DND-41 (cell line): ENCODE measurements around the gene FMNL3.

Experiments used
- ATAC-seq: fragments of 200-7000 bp; cut with Tn5 transposase; 3 replicates; pipeline ENCODE4 v1.9.1; 2021; ENCODE audit warnings: low read depth; ENCODE audit not compliant: insufficient read depth
- DNase-seq: peaks from one replicate; pipeline ENCODE4 v3.0.0-alpha.2; 2020
- H2AFZ ChIP-seq: 2 replicates; pipeline ENCODE4 v1.6.0; 2012; ENCODE audit warnings: low read depth, low read length
- H3K27ac ChIP-seq: 2 replicates; pipeline ENCODE4 v1.5.1; 2012; ENCODE audit warnings: low read length, inconsistent platforms
- H3K27me3 ChIP-seq: fragments of 200-600 bp; sonication (generic); 2 replicates; pipeline ENCODE4 v1.6.0; 2012; ENCODE audit warnings: low read length, mild to moderate bottlenecking, inconsistent platforms; ENCODE audit not compliant: insufficient read depth, poor library complexity
- H3K36me3 ChIP-seq: 2 replicates; pipeline ENCODE4 v1.5.1; 2012; ENCODE audit warnings: low read length, inconsistent platforms; ENCODE audit not compliant: insufficient read depth
- H3K4me1 ChIP-seq: 2 replicates; pipeline ENCODE4 v1.5.1; 2012; ENCODE audit warnings: mild to moderate bottlenecking, low read length; ENCODE audit not compliant: insufficient read depth
- H3K4me2 ChIP-seq: 2 replicates; pipeline ENCODE4 v1.6.0; 2012; ENCODE audit warnings: mild to moderate bottlenecking, moderate library complexity, low read length, inconsistent platforms; ENCODE audit not compliant: insufficient read depth
- H3K4me3 ChIP-seq, 2 experiments: fragments of 200-600 bp in 1 of 2; shearing (Covaris generic) in 1 of 2; 2 replicates each; pipeline ENCODE4 v1.5.1; 2012 to 2016; ENCODE audit warnings: inconsistent platforms in 2 of 2, low read length in 2 of 2, mild to moderate bottlenecking in 2 of 2, low read depth in 1 of 2, moderate library complexity in 1 of 2
- H3K79me2 ChIP-seq: 2 replicates; pipeline ENCODE4 v1.6.0; 2012; ENCODE audit warnings: low read length, inconsistent platforms; ENCODE audit not compliant: insufficient read depth
- H3K9ac ChIP-seq: 2 replicates; pipeline ENCODE4 v1.6.0; 2012; ENCODE audit warnings: low read depth, mild to moderate bottlenecking, inconsistent platforms, low read length, moderate library complexity
- H3K9me3 ChIP-seq: 2 replicates; pipeline ENCODE4 v1.5.1; 2012; ENCODE audit warnings: low read length, moderate library complexity, mild to moderate bottlenecking, inconsistent platforms; ENCODE audit not compliant: insufficient read depth, severe bottlenecking
- H4K20me1 ChIP-seq: 2 replicates; pipeline ENCODE4 v1.6.0; 2012; ENCODE audit warnings: low read length; ENCODE audit not compliant: insufficient read depth
- CTCF ChIP-seq: IDR thresholded peaks from 2 replicates; pipeline ENCODE4 v1.5.1; 2012; ENCODE audit warnings: borderline replicate concordance, low read length, moderate library complexity, mild to moderate bottlenecking; ENCODE audit not compliant: poor library complexity, severe bottlenecking; ENCODE audit errors: extremely low read depth
- EZH2 ChIP-seq: IDR thresholded peaks from 3 replicates; pipeline ENCODE4 v1.6.1; 2012; ENCODE audit warnings: borderline replicate concordance, low read depth, mild to moderate bottlenecking, moderate library complexity, low read length, inconsistent platforms; ENCODE audit not compliant: severe bottlenecking

The FMNL3 gene

GRCh38 chr12:49649892-49650291 is 57.3 kb downstream of the FMNL3 start:
- Histone ChIP-seq H3K36me3 (peaks cover 79% of the 10 kb centered on the region), H3K9ac (no peak overlapping the region), H3K9me3 (no peaks in the 10 kb centered on the region), H3K4me1 (peaks cover 3% of the 10 kb centered on the region), H3K4me3 (no peak overlapping the region), H3K4me2 (no peak overlapping the region), H3K27ac (no peak overlapping the region), H3K27me3 (no peaks in the 10 kb centered on the region), H2AFZ (no peak overlapping the region), H3K79me2 (no peaks in the 10 kb centered on the region), H4K20me1 (no peaks in the 10 kb centered on the region)
- DNase-seq (no peak), ATAC-seq (no peak)
- TF ChIP-seq CTCF (no peak), EZH2 (no peak)

DNA sequence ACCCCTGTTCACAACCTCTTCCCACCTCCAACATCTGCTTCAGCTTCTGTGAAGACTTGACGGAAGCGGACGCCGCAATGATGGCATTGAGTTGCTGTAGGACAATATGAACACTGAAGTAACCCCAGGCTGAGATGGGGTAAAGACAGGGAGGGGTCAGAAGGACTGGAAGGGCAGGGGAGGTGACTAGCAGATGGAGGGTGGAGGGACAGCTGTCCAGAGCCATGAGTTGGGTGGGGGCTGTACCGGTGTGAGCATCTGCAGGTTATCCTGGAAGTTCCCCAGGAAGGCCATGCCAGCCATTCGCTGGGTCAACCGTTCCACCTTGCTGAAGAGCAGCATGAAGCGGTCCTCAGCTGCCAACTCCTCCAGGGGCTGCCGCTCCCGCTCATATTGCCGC is 57.8 kb downstream of the FMNL3 start:
- Histone ChIP-seq H3K27ac (no peak overlapping the region), H3K79me2 (no peaks in the 10 kb centered on the region), H3K4me1 (peaks cover 6% of the 10 kb centered on the region), H4K20me1 (no peaks in the 10 kb centered on the region), H3K9me3 (no peaks in the 10 kb centered on the region), H3K4me2 (no peak overlapping the region), H3K4me3 (no peak overlapping the region), H3K27me3 (no peaks in the 10 kb centered on the region), H2AFZ (no peak overlapping the region), H3K9ac (no peak overlapping the region), H3K36me3 (peaks cover 82% of the 10 kb centered on the region)
- no peak for TF ChIP-seq EZH2
- no peak for TF ChIP-seq CTCF
- ATAC-seq (no peak), DNase-seq (no peak)

DNA sequence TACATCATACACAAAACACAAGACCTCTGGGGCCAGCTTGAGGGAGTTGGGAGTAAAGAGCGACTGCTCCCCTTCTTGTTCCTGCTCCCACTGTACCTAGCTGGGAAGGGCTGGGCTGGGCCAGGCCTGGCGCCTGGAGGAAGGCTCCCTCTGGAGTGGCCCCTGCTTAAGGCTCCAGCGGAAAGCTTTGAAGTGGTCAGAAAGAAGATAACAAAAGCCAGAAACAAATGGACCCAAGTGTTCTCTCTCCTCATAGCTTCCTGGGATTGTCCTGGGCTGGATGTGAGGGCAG is 58.5 kb downstream of the FMNL3 start:
- no peak for DNase-seq
- Histone ChIP-seq H3K36me3 (peaks cover 84% of the 10 kb centered on the region), H3K27ac (no peak overlapping the region), H3K4me3 (no peak overlapping the region), H3K79me2 (no peaks in the 10 kb centered on the region), H4K20me1 (no peaks in the 10 kb centered on the region), H3K9ac (no peak overlapping the region), H3K4me2 (no peak overlapping the region), H3K4me1 (peaks cover 6% of the 10 kb centered on the region), H3K9me3 (no peaks in the 10 kb centered on the region), H2AFZ (no peak overlapping the region), H3K27me3 (no peaks in the 10 kb centered on the region)
- TF ChIP-seq CTCF (no peak), EZH2 (no peak)
- no peak for ATAC-seq

DNA sequence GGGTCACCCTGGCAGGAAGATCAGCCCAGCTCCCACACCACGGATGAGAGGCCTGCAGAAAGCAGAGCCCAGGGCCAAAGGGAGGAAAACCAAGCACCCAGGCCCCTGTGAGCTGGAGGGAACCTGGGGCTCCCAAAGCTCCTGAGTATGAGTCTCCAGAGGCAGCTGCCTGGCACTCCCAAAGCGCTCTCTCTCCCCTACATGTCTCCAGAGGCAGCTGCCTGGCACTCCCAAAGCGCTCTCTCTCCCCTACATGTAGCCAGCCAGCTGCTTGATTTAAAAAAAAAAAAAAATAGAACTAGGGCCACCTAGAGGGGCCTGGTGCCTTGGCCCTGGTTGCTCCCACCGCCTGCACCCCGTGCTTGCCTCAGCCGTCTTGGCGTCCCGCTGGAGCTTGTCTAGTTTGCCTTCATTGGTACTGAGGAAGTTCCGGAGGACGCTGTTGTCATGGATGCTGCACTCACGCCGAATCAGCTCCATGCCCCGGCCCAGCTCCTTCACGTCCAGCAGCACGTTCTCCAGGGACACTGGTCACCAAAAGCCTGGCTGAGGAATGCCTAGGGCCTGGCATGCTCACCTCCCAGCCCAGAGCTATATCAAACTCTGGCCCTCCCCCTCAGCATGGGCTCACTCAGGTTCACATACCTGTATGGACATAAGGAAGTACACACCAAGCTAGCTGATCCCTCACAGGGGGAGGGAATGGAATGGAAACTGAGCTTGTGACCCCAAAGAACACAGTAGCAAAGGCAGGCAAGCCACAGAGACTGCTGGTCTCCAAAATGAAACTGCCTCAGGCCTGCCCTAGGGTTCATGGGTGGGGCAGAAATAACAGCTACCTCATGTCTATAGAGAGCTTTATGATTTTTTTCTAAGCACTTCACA is 59.1 kb downstream of the FMNL3 start:
- H2AFZ ChIP-seq, result no peak overlapping the region
- TF ChIP-seq EZH2, result no peak
- no peak for TF ChIP-seq CTCF
- peak overlapping the region; percentile 40; the same call in 1 of the 2 replicates for H3K27ac ChIP-seq
- H3K4me2 ChIP-seq, result no peak overlapping the region
- H3K27me3 ChIP-seq, result no peaks in the 10 kb centered on the region
- H3K4me3 ChIP-seq, result no peak overlapping the region
- H3K9me3 ChIP-seq, result no peaks in the 10 kb centered on the region
- H3K36me3 ChIP-seq, result peaks cover 82% of the 10 kb centered on the region
- peaks cover 6% of the 10 kb centered on the region for H3K4me1 ChIP-seq
- no peaks in the 10 kb centered on the region for H3K79me2 ChIP-seq
- DNase-seq (no peak), ATAC-seq (no peak)
- no peaks in the 10 kb centered on the region for H4K20me1 ChIP-seq
- no peak overlapping the region for H3K9ac ChIP-seq
